Prostate gland (tissue), 2 donors: ENCODE measurements around the gene QRFP. TPM values are rescaled to one million over a fixed set of nuclear protein-coding genes. Genes with fewer than 3 reads are reported as not detected.

Experiments used
- DNase-seq: peaks from one replicate; pipeline ENCODE4 v3.0.0-alpha.2; 2019; ENCODE audit warnings: low spot score
- H3K27ac ChIP-seq, 2 donors: fragments of 200-600 bp; sonication (generic); 2 replicates each; pipeline ENCODE4 v1.5.1; 2017 to 2019
- H3K27me3 ChIP-seq: fragments of 200-600 bp; sonication (generic); replicated peaks from 2 replicates; pipeline ENCODE4 v1.5.1; 2019; ENCODE audit not compliant: insufficient read depth
- H3K36me3 ChIP-seq, 2 donors: fragments of 200-600 bp; sonication (generic); 1 replicate in 1 of 2; 2 replicates in 1 of 2; pipeline versions ENCODE4 v1.5.1 to v1.8.1; 2017 to 2019
- H3K4me1 ChIP-seq: fragments of 200-600 bp; sonication (generic); replicated peaks from 2 replicates; pipeline ENCODE4 v1.5.1; 2019
- H3K4me3 ChIP-seq, 2 donors: fragments of 200-600 bp; sonication (generic); 2 replicates each; pipeline ENCODE4 v1.5.1; 2017 to 2019
- H3K9me3 ChIP-seq: fragments of 200-600 bp; sonication (generic); 2 replicates; pipeline ENCODE4 v1.5.1; 2017
- CTCF ChIP-seq, 4 experiments: fragments of 200-600 bp in 2 of 4; fragments of 450-650 bp in 2 of 4; sonication (generic) in 2 of 4; IDR thresholded peaks; 1 replicate in 3 of 4; 2 replicates in 1 of 4; pipeline ENCODE4 v1.5.1; 2016 to 2019; ENCODE audit warnings: antibody characterized with exemption in 4 of 4, mild to moderate bottlenecking in 2 of 4, moderate library complexity in 2 of 4
- POLR2A ChIP-seq: fragments of 450-650 bp; IDR thresholded peaks from one replicate; pipeline ENCODE4 v1.6.1; 2016; ENCODE audit warnings: antibody characterized with exemption, mild to moderate bottlenecking
- POLR2AphosphoS5 ChIP-seq: sonication (generic); formaldehyde crosslinking; IDR thresholded peaks from one replicate; pipeline ENCODE4 v1.6.1; 2017; ENCODE audit warnings: antibody characterized with exemption
- WGBS: methylation state at CpG from one replicate; pipeline ENCODE4 v1.1.5; 2018; 5-methylcytosine and 5-hydroxymethylcytosine counted together
- intact Hi-C: fragments of 100-400 bp; cut with DNase I; formaldehyde crosslinking; loops from one replicate; pipeline ENCODE4 v1.14.2; 2022
- total RNA-seq, 2 donors: library from RNA; depleted of rRNA; stranded (reverse); fragments of >200 nt; gene quantifications; one replicate each; pipeline ENCODE4 v1.1.0, GENCODE V29; 2016

The QRFP gene
- total RNA-seq, 2 donors from 2014 or later = 1.0 TPM; not detected in 1

DNA sequence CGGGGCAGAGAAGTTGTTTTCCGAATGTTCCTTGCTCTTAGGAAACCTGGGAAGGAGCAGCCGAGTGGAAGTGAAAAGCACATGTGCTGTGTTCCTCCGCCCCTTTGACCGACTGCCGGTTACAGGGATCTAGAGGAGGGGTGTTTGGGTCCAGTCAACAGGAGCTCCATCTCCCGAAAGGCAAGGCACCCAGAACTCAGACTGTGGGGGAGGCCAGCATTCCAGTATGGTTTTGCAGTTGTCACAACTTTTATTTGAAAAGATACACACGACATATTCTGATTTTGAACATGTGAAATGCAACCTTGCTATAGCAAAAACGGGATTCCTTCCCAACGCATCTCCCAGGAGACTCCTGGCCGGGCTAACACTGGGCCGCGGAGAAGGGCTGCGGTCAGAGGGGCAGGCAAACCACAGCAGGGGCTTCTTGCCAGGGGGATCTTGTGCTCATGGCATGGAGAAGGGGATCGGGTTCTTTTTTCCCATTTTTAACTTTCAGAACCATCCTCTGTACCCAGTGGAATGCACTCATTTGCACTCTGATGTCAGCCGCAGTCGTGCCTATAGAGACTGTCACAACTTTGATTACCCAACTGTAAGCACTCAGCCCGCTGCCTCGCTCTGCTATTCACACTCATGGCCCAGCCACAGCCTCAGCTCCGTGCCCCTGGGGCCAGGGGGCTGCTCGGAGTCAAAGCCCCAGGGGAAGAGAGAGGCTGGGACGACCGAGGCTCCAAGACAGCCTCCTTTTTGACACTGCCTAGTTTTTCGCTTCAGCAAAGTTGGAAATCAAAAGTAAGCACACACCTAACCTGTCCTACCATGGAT lies 3.9 kb downstream of the QRFP start:
- Histone ChIP-seq H3K27me3 (no peaks in the 10 kb centered on the region), H3K27ac (peak overlapping the region; percentile 64 to 88), H3K9me3 (no peaks in the 10 kb centered on the region), H3K4me1 (peaks cover 15% of the 10 kb centered on the region), H3K4me3 (no peak overlapping the region), H3K36me3 (peaks cover 0 to 14% of the 10 kb centered on the region in 2 donors)
- no peak for DNase-seq
- WGBS = 70% methylated on average over 24 of the region's 24 CpGs
- TF ChIP-seq CTCF (IDR thresholded peaks at IDR 0.05) = no peak
- no peak for TF ChIP-seq POLR2AphosphoS5
- no peak for TF ChIP-seq POLR2A
- intact Hi-C loops = no loop called here

- Histone ChIP-seq H3K4me1 (peaks cover 15% of the 10 kb centered on the region), H3K4me3 (no peak overlapping the region), H3K9me3 (no peaks in the 10 kb centered on the region), H3K27me3 (no peaks in the 10 kb centered on the region), H3K27ac (no peak overlapping the region), H3K36me3 (peaks cover 0 to 18% of the 10 kb centered on the region in 2 donors)
- WGBS = 50% methylated on average over 14 of the region's 18 CpGs
- no peak for DNase-seq
- intact Hi-C loops = no loop called here
- TF ChIP-seq POLR2AphosphoS5 = no peak
- TF ChIP-seq CTCF (IDR thresholded peaks at IDR 0.05) = no peak
- no peak for TF ChIP-seq POLR2A
Measured at GRCh38 chr9:130891688-130892476, 4.7 kb downstream of the QRFP start.

DNA sequence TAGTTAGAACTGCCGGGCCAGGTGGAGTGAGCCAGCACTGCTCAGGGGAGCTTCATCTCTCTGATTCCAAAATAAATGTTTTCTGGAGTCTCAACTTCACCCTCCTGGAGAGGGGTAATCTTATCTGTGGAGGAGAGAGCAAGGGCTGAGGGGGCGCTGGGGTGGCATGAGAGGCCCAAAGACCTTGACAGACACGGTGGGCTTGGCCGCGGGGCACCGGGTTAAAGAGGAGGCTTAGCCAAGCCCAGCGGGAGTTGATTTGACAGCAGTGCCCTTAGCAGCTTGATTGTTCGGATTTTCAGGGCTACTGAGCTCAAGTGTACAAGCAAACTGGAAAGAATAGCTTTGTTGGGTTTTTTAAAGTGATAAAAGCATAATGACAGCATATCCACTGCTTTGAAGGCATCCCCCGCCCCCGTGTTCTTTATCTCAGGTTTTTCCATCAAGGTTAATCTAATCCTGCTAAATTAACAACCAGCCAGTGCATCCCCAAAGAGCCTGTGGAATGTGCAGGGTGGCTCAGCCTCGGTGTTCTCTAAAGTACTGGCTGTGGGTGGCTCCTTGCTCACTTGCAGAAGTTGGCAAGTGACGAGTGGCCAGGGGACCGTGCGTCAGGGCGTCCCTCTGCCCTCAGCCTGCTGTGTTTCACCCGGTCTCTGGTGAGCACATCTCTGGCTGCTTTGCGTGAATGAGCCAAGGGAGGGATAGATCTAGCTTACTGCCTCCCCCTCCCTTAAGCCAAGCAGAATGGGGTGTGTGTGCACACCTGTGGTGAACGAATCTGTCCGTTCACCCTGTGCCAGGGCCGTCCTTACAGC lies 5.5 kb downstream of the QRFP start:
- peaks cover 0 to 21% of the 10 kb centered on the region in 2 donors for H3K36me3 ChIP-seq
- TF ChIP-seq POLR2A (no peak), POLR2AphosphoS5 (no peak), CTCF (IDR thresholded peaks at IDR 0.05) (no peak)
- intact Hi-C loops = no loop called here
- peaks cover 15% of the 10 kb centered on the region for H3K4me1 ChIP-seq
- H3K4me3 ChIP-seq = no peak overlapping the region
- no peaks in the 10 kb centered on the region for H3K9me3 ChIP-seq
- no peak for DNase-seq
- whole genome bisulfite sequencing = 75% methylated on average over 20 of the region's 20 CpGs
- H3K27me3 ChIP-seq = no peaks in the 10 kb centered on the region
- no peak overlapping the region for H3K27ac ChIP-seq

DNA sequence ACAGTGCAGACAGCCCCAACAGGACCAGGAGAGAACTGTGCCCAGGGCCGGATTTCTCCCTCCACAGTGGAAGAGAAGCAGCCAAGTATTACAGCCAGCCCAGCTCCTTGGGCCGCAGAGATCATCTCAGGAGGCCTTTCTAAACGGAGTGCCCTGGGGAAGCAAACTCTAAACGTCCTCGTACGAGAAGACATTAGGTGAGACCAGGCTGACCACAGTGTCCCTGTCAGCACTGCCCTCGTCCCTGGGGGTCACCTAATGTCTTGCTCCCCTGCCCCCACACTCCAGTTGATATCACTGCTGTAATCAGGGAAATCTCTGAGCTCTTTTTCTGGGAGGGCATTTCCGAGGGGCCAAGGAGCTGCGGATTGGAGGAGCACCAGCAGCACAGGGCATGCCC lies 6.5 kb downstream of the QRFP start:
- H3K27ac ChIP-seq = no peak overlapping the region
- H3K4me1 ChIP-seq = peaks cover 11% of the 10 kb centered on the region
- TF ChIP-seq POLR2AphosphoS5 (no peak), POLR2A (no peak), CTCF (IDR thresholded peaks at IDR 0.05) (no peak)
- no peaks in the 10 kb centered on the region for H3K27me3 ChIP-seq
- DNase-seq = no peak
- WGBS = 75% methylated on average over 9 of the region's 9 CpGs
- no peak overlapping the region for H3K4me3 ChIP-seq
- H3K36me3 ChIP-seq = peaks cover 0 to 28% of the 10 kb centered on the region in 2 donors
- no peaks in the 10 kb centered on the region for H3K9me3 ChIP-seq
- intact Hi-C loops = no loop called here
